Adrenal gland (tissue), 12 donors: ENCODE results near the gene EPHB2. TPM values are rescaled to one million over a fixed set of nuclear protein-coding genes. Genes with fewer than 3 reads are reported as not detected.

Experiments used
- DNase-seq, 7 donors: peaks; one replicate each; pipeline ENCODE4 v3.0.0-alpha.2; 2019 to 2020
- H3K27ac ChIP-seq, 5 donors: fragments of 200-600 bp; sonication (generic) in 4 of 5; 1 replicate in 3 of 5; 2 replicates in 2 of 5; pipeline versions ENCODE4 v1.5.1 to v1.8.0; 2016 to 2020; ENCODE audit warnings: mild to moderate bottlenecking in 1 of 5
- H3K27me3 ChIP-seq: fragments of 200-600 bp; 2 replicates; pipeline ENCODE4 v1.8.0; 2021
- H3K36me3 ChIP-seq, 2 donors: fragments of 200-600 bp; replicated peaks in 1 of 2; 1 replicate in 1 of 2; 2 replicates in 1 of 2; pipeline versions ENCODE4 v1.5.1 to v1.8.0; 2018 to 2022
- H3K4me1 ChIP-seq, 2 donors: fragments of 200-600 bp; replicated peaks in 1 of 2; 1 replicate in 1 of 2; 2 replicates in 1 of 2; pipeline versions ENCODE4 v1.5.1 to v1.8.0; 2018 to 2021
- H3K4me3 ChIP-seq, 4 donors: fragments of 200-600 bp; sonication (generic) in 3 of 4; one replicate each; pipeline ENCODE4 v1.5.1; 2016 to 2018
- H3K9me3 ChIP-seq, 3 donors: fragments of 200-600 bp; sonication (generic) in 1 of 3; replicated peaks in 1 of 3; 1 replicate in 2 of 3; 2 replicates in 1 of 3; pipeline versions ENCODE4 v1.5.1 to v1.8.0; 2016 to 2021
- CTCF ChIP-seq, 6 experiments: fragments of 450-650 bp in 4 of 6; fragments of 200-600 bp in 2 of 6; sonication (generic) in 1 of 6; IDR thresholded peaks; 1 replicate in 5 of 6; 2 replicates in 1 of 6; pipeline versions ENCODE4 v1.5.1 to v1.8.0; 2016 to 2021; ENCODE audit warnings: antibody characterized with exemption in 6 of 6, mild to moderate bottlenecking in 2 of 6, moderate library complexity in 1 of 6
- POLR2A ChIP-seq, 2 donors: fragments of 450-650 bp; IDR thresholded peaks; one replicate each; pipeline ENCODE4 v1.6.1; 2017; ENCODE audit warnings: antibody characterized with exemption in 2 of 2, mild to moderate bottlenecking in 2 of 2, moderate library complexity in 1 of 2
- WGBS, 4 donors: extraction: QIAGEN DNeasy Blood & Tissue Kit in 2 of 4; methylation state at CpG; one replicate each; pipeline versions ENCODE4 v1.1.5 to v1.1.7; 2013 to 2017; 5-methylcytosine and 5-hydroxymethylcytosine counted together
- intact Hi-C, 2 donors: fragments of 100-400 bp; cut with DNase I; formaldehyde crosslinking; loops; one replicate each; pipeline versions ENCODE4 v1.14.1 to v1.15.0; 2022 to 2023
- polyA plus RNA-seq, 3 donors: library from polyadenylated mRNA; stranded (reverse); fragments of 200-250 nt in 2 of 3; fragments of 350-450 nt in 1 of 3; fragmentation: Illumina TruSeq in 1 of 3; extraction: RNeasy Lipid Tissue Mini Kit (QIAGEN cat#74804) in 1 of 3; gene quantifications; one replicate each; pipeline ENCODE4 v1.2.3, GENCODE V29; 2013 to 2014
- total RNA-seq, 9 donors: library from RNA; depleted of rRNA in 4 of 9; stranded (reverse); fragments of >200 nt in 4 of 9; fragments of 120-200 nt in 1 of 9; fragmentation: NEBNext Ultra II Directional in 1 of 9; extraction: Animal tissue kit (Norgen Biotek cat#: 25700) in 1 of 9; gene quantifications; one replicate each; pipeline versions ENCODE4 v1.1.0 to v1.2.4, GENCODE V29; 2013 to 2023
- donor health status: healthy with polysubstance abuse.
- donor health status: Bipolar disorder and iron deficiency.
- donor health status: DM: yes; HTN: yes; CAD: no.
- donor health status: DM: no; HTN: no; CAD: no.
- donor health status: DM: no; HTN: no; CAD: no.
- donor health status: DM: yes; HTN: yes; CAD: no.

Gene EPHB2
- total and polyA plus RNA-seq, 12 donors = 0.67 to 10.3 (median 3.1) TPM

GRCh38 chr1:22711071-22711470 lies 432 bp downstream of the EPHB2 start:
- no peaks in the 10 kb centered on the region for H3K27me3 ChIP-seq
- 0 to 3% (median 1%) methylated on average over 12 to 60 of the region's 60 CpGs for WGBS, 4 donors

GRCh38 chr1:22711591-22712501 lies 1.2 kb downstream of the EPHB2 start:
- no peak for TF ChIP-seq CTCF (IDR thresholded peaks at IDR 0.05)
- no peak for TF ChIP-seq POLR2A (IDR thresholded peaks at IDR 0.05)

More at GRCh38 chr1:22711071-22711470, 432 bp downstream of the EPHB2 start:
- H3K4me1 ChIP-seq = peaks cover 3 to 12% of the 10 kb centered on the region in 2 donors
- peak overlapping the region in 1 of 4 donors; percentile 60 for H3K4me3 ChIP-seq
- H3K27ac ChIP-seq = no peak overlapping the region
- H3K9me3 ChIP-seq = no peaks in the 10 kb centered on the region
- intact Hi-C loops = loop anchor here in 1 of 2 donors (5.0 kb wide), 1 partner anchor 176 kb away; no protein-coding TSS in a partner anchor
- TF ChIP-seq POLR2A (IDR thresholded peaks at IDR 0.05) (no peak), CTCF (IDR thresholded peaks at IDR 0.05) (no peak)
- no peaks in the 10 kb centered on the region for H3K36me3 ChIP-seq
- no peak for DNase-seq

GRCh38 chr1:22712502-22713271 lies 2.0 kb downstream of the EPHB2 start:
- Histone ChIP-seq H3K27me3 (no peaks in the 10 kb centered on the region), H3K9me3 (no peaks in the 10 kb centered on the region), H3K4me1 (peaks cover 3 to 12% of the 10 kb centered on the region in 2 donors), H3K4me3 (no peak overlapping the region), H3K27ac (no peak overlapping the region), H3K36me3 (no peaks in the 10 kb centered on the region)
- intact Hi-C loops = loop anchor here in 1 of 2 donors (5.0 kb wide), 1 partner anchor 175 kb away; no protein-coding TSS in a partner anchor
- WGBS, 4 donors = 77 to 88% (median 85%) methylated on average over 11 to 19 of the region's 19 CpGs
- no peak for DNase-seq
- TF ChIP-seq POLR2A (IDR thresholded peaks at IDR 0.05) (no peak), CTCF (IDR thresholded peaks at IDR 0.05) (no peak)

More at GRCh38 chr1:22711591-22712501, 1.2 kb downstream of the EPHB2 start:
- H3K9me3 ChIP-seq = no peaks in the 10 kb centered on the region
- no peak for DNase-seq
- intact Hi-C loops = loop anchor here in 1 of 2 donors (5.0 kb wide), 1 partner anchor 175 kb away; no protein-coding TSS in a partner anchor
- H3K27me3 ChIP-seq = no peaks in the 10 kb centered on the region
- no peaks in the 10 kb centered on the region for H3K36me3 ChIP-seq
- peaks cover 3 to 12% of the 10 kb centered on the region in 2 donors for H3K4me1 ChIP-seq
- 22 to 48% (median 33%) methylated on average over 17 to 53 of the region's 53 CpGs for WGBS, 4 donors
- H3K27ac ChIP-seq = no peak overlapping the region
- peak overlapping the region in 1 of 4 donors; percentile 60 for H3K4me3 ChIP-seq

GRCh38 chr1:22714455-22714854 lies 3.8 kb downstream of the EPHB2 start:
- no peak for DNase-seq
- no peak for TF ChIP-seq POLR2A (IDR thresholded peaks at IDR 0.05)
- no peaks in the 10 kb centered on the region for H3K27me3 ChIP-seq
- H3K27ac ChIP-seq = no peak overlapping the region
- no peak overlapping the region for H3K4me3 ChIP-seq
- 89 to 97% (median 92%) methylated on average over 3 of the region's 3 CpGs for WGBS, 4 donors
- intact Hi-C loops = loop anchor here in 1 of 2 donors (5.0 kb wide), 1 partner anchor 173 kb away; no protein-coding TSS in a partner anchor
- peaks cover 3 to 12% of the 10 kb centered on the region in 2 donors for H3K4me1 ChIP-seq
- no peaks in the 10 kb centered on the region for H3K36me3 ChIP-seq
- no peaks in the 10 kb centered on the region for H3K9me3 ChIP-seq
